Measurements from ENCODE around the gene LRFN2. TPM values are rescaled to one million over a fixed set of nuclear protein-coding genes. Genes with fewer than 3 reads are reported as not detected.

Gene LRFN2
- total and polyA plus RNA-seq, 4 donors, result under 0.01 to 0.01 TPM; not detected in 2

GRCh38 chr6:40390144-40390800 is 196.9 kb downstream of the LRFN2 start (continued):
- no peak for TF ChIP-seq CTCF (IDR thresholded peaks at IDR 0.05; ENCODE audit: low read depth, low read length, missing input control)
- no peak for TF ChIP-seq GABPA (IDR thresholded peaks at IDR 0.05 in 1 of 2, conservative IDR thresholded peaks at IDR 0.05 in 1 of 2)
- TF ChIP-seq FOXA2 (IDR thresholded peaks at IDR 0.05), result no peak
- TF ChIP-seq MAX (IDR thresholded peaks at IDR 0.05), result no peak
- TF ChIP-seq RAD21 (IDR thresholded peaks at IDR 0.05), result no peak
- TF ChIP-seq FOXA1 (IDR thresholded peaks at IDR 0.05), result no peak

GRCh38 chr6:40389254-40389653 is 197.9 kb downstream of the LRFN2 start:
- TF ChIP-seq GABPA (IDR thresholded peaks at IDR 0.05 in 1 of 2, conservative IDR thresholded peaks at IDR 0.05 in 1 of 2) (no peak), ZBTB33 (IDR thresholded peaks at IDR 0.05) (no peak), FOXA1 (IDR thresholded peaks at IDR 0.05) (no peak)
- Histone ChIP-seq H3K4me1 (ENCODE audit: control insufficient read depth in 4 of 4, insufficient read depth in 4 of 4, low read length in 3 of 4) (peaks cover 3 to 11% (median 7%) of the 10 kb centered on the region in 4 donors), H3K4me3 (ENCODE audit: low read depth in 1 of 3, low read length in 3 of 3) (no peak overlapping the region), H3K36me3 (ENCODE audit: control insufficient read depth in 4 of 4, insufficient read depth in 3 of 4, low read depth in 1 of 4, low read length in 3 of 4) (no peaks in the 10 kb centered on the region), H3K27me3 (ENCODE audit: control insufficient read depth in 4 of 4, insufficient read depth in 4 of 4, low read length in 3 of 4) (no peaks in the 10 kb centered on the region), H3K9ac (ENCODE audit: low read depth in 1 of 2, low read length in 2 of 2) (no peak overlapping the region), H3K9me3 (ENCODE audit: control insufficient read depth in 4 of 4, low read length in 3 of 4) (no peaks in the 10 kb centered on the region), H3K27ac (ENCODE audit: low read depth in 1 of 2, low read length in 2 of 2) (no peak overlapping the region)
- DNase-seq (ENCODE audit: low spot score), result no peak
- 93% methylated on average over 4 of the region's 4 CpGs for WGBS

GRCh38 chr6:40387871-40388264 is 199.3 kb downstream of the LRFN2 start:
- Histone ChIP-seq H3K4me3 (ENCODE audit: low read depth in 1 of 3, low read length in 3 of 3) (no peak overlapping the region), H3K4me1 (ENCODE audit: control insufficient read depth in 4 of 4, insufficient read depth in 4 of 4, low read length in 3 of 4) (peaks cover 3 to 11% (median 7%) of the 10 kb centered on the region in 4 donors), H3K9me3 (ENCODE audit: control insufficient read depth in 4 of 4, low read length in 3 of 4) (no peaks in the 10 kb centered on the region), H3K9ac (ENCODE audit: low read depth in 1 of 2, low read length in 2 of 2) (no peak overlapping the region), H3K27me3 (ENCODE audit: control insufficient read depth in 4 of 4, insufficient read depth in 4 of 4, low read length in 3 of 4) (no peaks in the 10 kb centered on the region), H3K27ac (ENCODE audit: low read depth in 1 of 2, low read length in 2 of 2) (no peak overlapping the region), H3K36me3 (ENCODE audit: control insufficient read depth in 4 of 4, insufficient read depth in 3 of 4, low read depth in 1 of 4, low read length in 3 of 4) (no peaks in the 10 kb centered on the region)
- 92% methylated on average over 5 of the region's 5 CpGs for WGBS
- no peak for TF ChIP-seq RXRA (IDR thresholded peaks at IDR 0.05)
- TF ChIP-seq ZBTB33 (IDR thresholded peaks at IDR 0.05), result no peak
- TF ChIP-seq RAD21 (IDR thresholded peaks at IDR 0.05), result no peak
- TF ChIP-seq HNF4G (IDR thresholded peaks at IDR 0.05), result no peak
- TF ChIP-seq JUND (IDR thresholded peaks at IDR 0.05), result no peak
- DNase-seq (ENCODE audit: low spot score), result no peak
